Hepatocyte (in vitro differentiated cells): Measurements from ENCODE around the gene NBEAL1.
"Not testable (repeated sequence)": the region's sequence is repeated elsewhere in the genome, so short reads cannot be mapped to it uniquely, and the experiment has no call there.

Source experiments
- CTCF ChIP-seq: fragments of 200-600 bp; sonication (generic); IDR thresholded peaks from 2 replicates; pipeline ENCODE4 v1.5.1; 2016; ENCODE audit warnings: antibody characterized with exemption, mild to moderate bottlenecking; ENCODE audit not compliant: poor library complexity
- EZH2phosphoT487 ChIP-seq: fragments of 200-600 bp; sonication (generic); IDR thresholded peaks from one replicate; pipeline ENCODE4 v1.6.1; 2018; ENCODE audit warnings: antibody characterized with exemption, mild to moderate bottlenecking, low read depth, moderate library complexity; ENCODE audit not compliant: unreplicated experiment, severe bottlenecking

GRCh38 chr2:203039211-203039610, 24.5 kb downstream of the NBEAL1 start:
- TF ChIP-seq EZH2phosphoT487, CTCF: not testable (repeated sequence)
